ENCODE data around the gene NKAP.

- no peak for TF ChIP-seq CTCF (conservative IDR thresholded peaks at IDR 0.05; ENCODE audit: low read depth, low read length)
- TF ChIP-seq EZH2 (IDR thresholded peaks at IDR 0.05; ENCODE audit: borderline replicate concordance, low read depth, low read length, poor library complexity, severe bottlenecking), result no peak
Observed at GRCh38 chrX:119899125-119899524, 44.4 kb downstream of the NKAP start.

All from A673 (cell line).